Parathyroid adenoma (tissue), 2 donors: ENCODE measurements around the gene PER3.

Experiments used
- H2AFZ ChIP-seq: fragments of 300-600 bp; sonication (generic); one replicate; pipeline ENCODE4 v1.7.0; 2017; ENCODE audit warnings: antibody characterized with exemption, mild to moderate bottlenecking
- H3K27ac ChIP-seq: fragments of 300-600 bp; sonication (generic); one replicate; pipeline ENCODE4 v1.7.0; 2017
- H3K27me3 ChIP-seq: fragments of 300-600 bp; sonication (generic); one replicate; pipeline ENCODE4 v1.7.0; 2017; ENCODE audit warnings: low read length; ENCODE audit not compliant: control insufficient read depth, insufficient read depth
- H3K36me3 ChIP-seq: fragments of 300-600 bp; sonication (generic); one replicate; pipeline ENCODE4 v1.7.0; 2017; ENCODE audit warnings: low read length; ENCODE audit not compliant: control insufficient read depth, insufficient read depth
- H3K4me1 ChIP-seq: fragments of 300-600 bp; sonication (generic); one replicate; pipeline ENCODE4 v1.7.0; 2017; ENCODE audit warnings: control low read depth
- H3K4me2 ChIP-seq: fragments of 300-600 bp; sonication (generic); one replicate; pipeline ENCODE4 v1.7.0; 2017; ENCODE audit warnings: low read length
- H3K4me3 ChIP-seq: fragments of 300-600 bp; sonication (generic); one replicate; pipeline ENCODE4 v1.7.0; 2017; ENCODE audit warnings: low read depth, low read length
- H3K79me2 ChIP-seq: fragments of 300-600 bp; sonication (generic); one replicate; pipeline ENCODE4 v1.7.0; 2017; ENCODE audit warnings: control low read depth
- H3K9ac ChIP-seq: fragments of 300-600 bp; sonication (generic); one replicate; pipeline ENCODE4 v1.7.0; 2017; ENCODE audit warnings: mild to moderate bottlenecking
- H3K9me3 ChIP-seq: fragments of 300-600 bp; sonication (generic); one replicate; pipeline ENCODE4 v1.7.0; 2017; ENCODE audit warnings: low read length; ENCODE audit not compliant: control insufficient read depth
- CTCF ChIP-seq: fragments of 300-600 bp; sonication (generic); IDR thresholded peaks from one replicate; pipeline ENCODE4 v1.7.0; 2017; ENCODE audit warnings: antibody characterized with exemption, mild to moderate bottlenecking
- donor health status: primary hyperparathyroidism.

PER3 gene

GRCh38 chr1:7885513-7886404, 101.7 kb downstream of the PER3 start:
- no peak overlapping the region for H3K4me3 ChIP-seq
- H3K27me3 ChIP-seq, result no peaks in the 10 kb centered on the region
- no peak overlapping the region for H3K4me2 ChIP-seq
- H3K9me3 ChIP-seq, result no peaks in the 10 kb centered on the region
- H3K36me3 ChIP-seq, result no peaks in the 10 kb centered on the region
- H3K79me2 ChIP-seq, result no peaks in the 10 kb centered on the region
- no peaks in the 10 kb centered on the region for H3K4me1 ChIP-seq
- TF ChIP-seq CTCF, result no peak
- H3K9ac ChIP-seq, result no peak overlapping the region
- H2AFZ ChIP-seq, result no peak overlapping the region
- no peak overlapping the region for H3K27ac ChIP-seq

GRCh38 chr1:7886405-7886745, 102.3 kb downstream of the PER3 start:
- Histone ChIP-seq H2AFZ (no peak overlapping the region), H3K4me2 (no peak overlapping the region), H3K9ac (no peak overlapping the region), H3K9me3 (no peaks in the 10 kb centered on the region), H3K79me2 (no peaks in the 10 kb centered on the region), H3K27ac (no peak overlapping the region), H3K4me1 (no peaks in the 10 kb centered on the region), H3K4me3 (no peak overlapping the region), H3K36me3 (no peaks in the 10 kb centered on the region), H3K27me3 (no peaks in the 10 kb centered on the region)
- no peak for TF ChIP-seq CTCF

GRCh38 chr1:7888248-7889081, 104.4 kb downstream of the PER3 start:
- H3K9me3 ChIP-seq, result no peaks in the 10 kb centered on the region
- H3K27me3 ChIP-seq, result no peaks in the 10 kb centered on the region
- no peaks in the 10 kb centered on the region for H3K36me3 ChIP-seq
- TF ChIP-seq CTCF, result no peak
- no peak overlapping the region for H2AFZ ChIP-seq
- H3K4me1 ChIP-seq, result no peaks in the 10 kb centered on the region
- no peak overlapping the region for H3K4me3 ChIP-seq
- no peaks in the 10 kb centered on the region for H3K79me2 ChIP-seq
- no peak overlapping the region for H3K27ac ChIP-seq
- no peak overlapping the region for H3K4me2 ChIP-seq
- no peak overlapping the region for H3K9ac ChIP-seq

GRCh38 chr1:7890853-7891252, 106.8 kb downstream of the PER3 start:
- no peaks in the 10 kb centered on the region for H3K36me3 ChIP-seq
- no peak for TF ChIP-seq CTCF

More at GRCh38 chr1:7890853-7891252, 106.8 kb downstream of the PER3 start:
- no peaks in the 10 kb centered on the region for H3K4me1 ChIP-seq
- H3K9ac ChIP-seq, result no peak overlapping the region
- no peak overlapping the region for H3K4me2 ChIP-seq
- no peaks in the 10 kb centered on the region for H3K9me3 ChIP-seq
- H3K79me2 ChIP-seq, result no peaks in the 10 kb centered on the region
- H3K4me3 ChIP-seq, result no peak overlapping the region
- no peak overlapping the region for H2AFZ ChIP-seq
- H3K27me3 ChIP-seq, result no peaks in the 10 kb centered on the region
- H3K27ac ChIP-seq, result no peak overlapping the region
